MM.1S (cell line): ENCODE measurements around the gene KLF6.

ENCODE experiments used
- DNase-seq: peaks from one replicate; pipeline ENCODE4 v3.0.0-alpha.2; 2015
- H2AFZ ChIP-seq: fragments of 300-600 bp; sonication (generic); 2 replicates; pipeline ENCODE4 v1.6.0; 2016; ENCODE audit warnings: antibody characterized with exemption, low read length
- H3F3A ChIP-seq: fragments of 300-600 bp; sonication (generic); 2 replicates; pipeline ENCODE4 v1.6.1; 2016; ENCODE audit warnings: mild to moderate bottlenecking, antibody characterized with exemption, low read length, moderate library complexity, mixed read lengths; ENCODE audit not compliant: insufficient read depth
- H3K27ac ChIP-seq: fragments of 300-600 bp; sonication (generic); 2 replicates; pipeline ENCODE4 v1.5.1; 2016; ENCODE audit warnings: mild to moderate bottlenecking, low read length
- H3K27me3 ChIP-seq: fragments of 300-600 bp; sonication (generic); replicated peaks from 2 replicates; pipeline ENCODE4 v1.6.0; 2016; ENCODE audit warnings: low read length; ENCODE audit not compliant: insufficient read depth
- H3K36me3 ChIP-seq: fragments of 300-600 bp; sonication (generic); replicated peaks from 2 replicates; pipeline ENCODE4 v1.6.1; 2016; ENCODE audit warnings: mild to moderate bottlenecking, low read length, mixed read lengths; ENCODE audit not compliant: insufficient read depth
- H3K4me1 ChIP-seq: fragments of 300-600 bp; sonication (generic); 2 replicates; pipeline ENCODE4 v1.6.1; 2016; ENCODE audit warnings: low read length, mixed read lengths
- H3K4me2 ChIP-seq: fragments of 300-600 bp; sonication (generic); 2 replicates; pipeline ENCODE4 v1.6.0; 2016; ENCODE audit warnings: low read depth, low read length
- H3K4me3 ChIP-seq: fragments of 300-600 bp; sonication (generic); 2 replicates; pipeline ENCODE4 v1.5.1; 2016; ENCODE audit warnings: low read length, mixed read lengths
- H3K79me2 ChIP-seq: fragments of 300-600 bp; sonication (generic); 2 replicates; pipeline ENCODE4 v1.6.1; 2016; ENCODE audit warnings: mixed run types, low read length, mixed read lengths
- H3K9ac ChIP-seq: fragments of 300-600 bp; sonication (generic); 2 replicates; pipeline ENCODE4 v1.6.1; 2016; ENCODE audit warnings: low read length, mixed read lengths
- H3K9me2 ChIP-seq: fragments of 300-600 bp; sonication (generic); replicated peaks from 2 replicates; pipeline ENCODE4 v1.6.1; 2016; ENCODE audit warnings: mild to moderate bottlenecking, low read length, mixed read lengths; ENCODE audit not compliant: insufficient read depth
- H3K9me3 ChIP-seq: fragments of 300-600 bp; sonication (generic); replicated peaks from 2 replicates; pipeline ENCODE4 v1.6.1; 2016; ENCODE audit warnings: mild to moderate bottlenecking, low read length, mixed read lengths; ENCODE audit not compliant: insufficient read depth
- H4K20me1 ChIP-seq: fragments of 300-600 bp; sonication (generic); 2 replicates; pipeline ENCODE4 v1.6.1; 2016; ENCODE audit warnings: mild to moderate bottlenecking, low read length, moderate library complexity, mixed read lengths; ENCODE audit not compliant: insufficient read depth
- EZH2 ChIP-seq: fragments of 300-600 bp; sonication (generic); optimal IDR thresholded peaks from 2 replicates; pipeline ENCODE3; 2017; ENCODE audit warnings: low read depth, mild to moderate bottlenecking, antibody characterized with exemption, low read length, mixed read lengths
- EZH2phosphoT487 ChIP-seq: fragments of 300-600 bp; sonication (generic); IDR thresholded peaks from 2 replicates; pipeline ENCODE4 v1.6.1; 2018; ENCODE audit warnings: antibody characterized with exemption, low read length
- TF ChIP-seq, protein P1 (sequence below): fragments of 300-600 bp; sonication (generic); IDR thresholded peaks from 2 replicates; pipeline ENCODE4 v1.5.1; 2016; ENCODE audit warnings: antibody characterized with exemption, low read length, mixed read lengths

KLF6 gene

GRCh38 chr10:3832022-3832786, 47.2 kb upstream of the KLF6 start:
- peaks cover 27% of the 10 kb centered on the region for H3K4me1 ChIP-seq
- H3F3A ChIP-seq: peaks cover 8% of the 10 kb centered on the region
- no peak overlapping the region for H3K9ac ChIP-seq
- no peak overlapping the region for H2AFZ ChIP-seq
- H3K79me2 ChIP-seq: no peaks in the 10 kb centered on the region
- H3K27me3 ChIP-seq: no peaks in the 10 kb centered on the region
- no peaks in the 10 kb centered on the region for H4K20me1 ChIP-seq
- TF ChIP-seq EZH2 (no peak), EZH2phosphoT487 (no peak)
- TF ChIP-seq, protein P1, sequence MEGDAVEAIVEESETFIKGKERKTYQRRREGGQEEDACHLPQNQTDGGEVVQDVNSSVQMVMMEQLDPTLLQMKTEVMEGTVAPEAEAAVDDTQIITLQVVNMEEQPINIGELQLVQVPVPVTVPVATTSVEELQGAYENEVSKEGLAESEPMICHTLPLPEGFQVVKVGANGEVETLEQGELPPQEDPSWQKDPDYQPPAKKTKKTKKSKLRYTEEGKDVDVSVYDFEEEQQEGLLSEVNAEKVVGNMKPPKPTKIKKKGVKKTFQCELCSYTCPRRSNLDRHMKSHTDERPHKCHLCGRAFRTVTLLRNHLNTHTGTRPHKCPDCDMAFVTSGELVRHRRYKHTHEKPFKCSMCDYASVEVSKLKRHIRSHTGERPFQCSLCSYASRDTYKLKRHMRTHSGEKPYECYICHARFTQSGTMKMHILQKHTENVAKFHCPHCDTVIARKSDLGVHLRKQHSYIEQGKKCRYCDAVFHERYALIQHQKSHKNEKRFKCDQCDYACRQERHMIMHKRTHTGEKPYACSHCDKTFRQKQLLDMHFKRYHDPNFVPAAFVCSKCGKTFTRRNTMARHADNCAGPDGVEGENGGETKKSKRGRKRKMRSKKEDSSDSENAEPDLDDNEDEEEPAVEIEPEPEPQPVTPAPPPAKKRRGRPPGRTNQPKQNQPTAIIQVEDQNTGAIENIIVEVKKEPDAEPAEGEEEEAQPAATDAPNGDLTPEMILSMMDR: no peak
- H3K4me2 ChIP-seq: peak overlapping the region; percentile 49
- H3K9me2 ChIP-seq: no peaks in the 10 kb centered on the region
- no peaks in the 10 kb centered on the region for H3K36me3 ChIP-seq
- peak; percentile 39 for DNase-seq
- no peak overlapping the region for H3K4me3 ChIP-seq
- H3K9me3 ChIP-seq: no peaks in the 10 kb centered on the region
- H3K27ac ChIP-seq: no peak overlapping the region

DNA sequence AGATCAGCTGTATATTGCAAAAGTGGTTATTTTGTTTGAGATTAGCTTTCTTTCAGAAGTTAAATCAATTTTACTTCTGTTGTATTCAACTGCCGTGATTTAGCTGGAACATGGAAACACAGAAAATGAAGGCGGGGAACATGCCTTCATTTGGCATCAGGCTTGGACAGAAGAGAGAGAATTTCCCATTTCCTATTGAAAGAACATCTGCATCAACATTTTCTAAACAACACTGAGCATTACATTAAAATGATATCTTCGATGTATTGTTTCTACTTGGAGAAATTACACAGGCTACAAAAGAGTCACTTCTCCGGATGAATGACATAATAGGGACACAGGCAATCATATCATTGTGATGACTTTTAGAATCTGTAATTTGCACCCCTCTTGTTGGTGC, 46.6 kb upstream of the KLF6 start:
- Histone ChIP-seq H3K79me2 (no peaks in the 10 kb centered on the region), H3K9me3 (no peaks in the 10 kb centered on the region), H3K27me3 (no peaks in the 10 kb centered on the region), H2AFZ (no peak overlapping the region), H3K36me3 (no peaks in the 10 kb centered on the region), H3K9ac (no peak overlapping the region), H3F3A (peaks cover 8% of the 10 kb centered on the region), H3K4me2 (no peak overlapping the region), H3K9me2 (no peaks in the 10 kb centered on the region), H4K20me1 (no peaks in the 10 kb centered on the region), H3K4me1 (peaks cover 27% of the 10 kb centered on the region), H3K27ac (no peak overlapping the region), H3K4me3 (no peak overlapping the region)
- no peak for DNase-seq
- TF ChIP-seq, protein P1: no peak
- TF ChIP-seq EZH2phosphoT487: no peak
- no peak for TF ChIP-seq EZH2

DNA sequence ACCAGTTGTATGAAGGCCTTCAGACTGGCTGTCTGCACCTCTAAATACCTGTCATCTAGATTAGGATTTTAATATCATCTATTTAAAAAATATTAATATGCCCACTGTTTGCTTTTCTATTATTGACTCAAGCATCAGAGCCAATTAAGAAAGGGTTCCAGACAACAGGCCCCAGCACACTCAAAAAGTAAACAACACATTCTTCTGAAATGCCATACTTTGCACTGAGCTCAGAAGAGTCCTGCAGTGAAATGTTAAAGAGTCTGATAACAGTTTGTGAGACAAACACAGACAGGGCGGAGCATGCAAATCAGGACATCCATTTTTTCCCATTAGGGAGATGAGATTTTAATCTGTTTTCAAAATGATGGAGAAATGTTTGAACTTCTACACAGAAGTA, 45.9 kb upstream of the KLF6 start:
- Histone ChIP-seq H3F3A (peaks cover 8% of the 10 kb centered on the region), H3K4me2 (no peak overlapping the region), H4K20me1 (no peaks in the 10 kb centered on the region), H3K4me3 (no peak overlapping the region), H3K9me3 (no peaks in the 10 kb centered on the region), H3K9me2 (no peaks in the 10 kb centered on the region), H3K4me1 (peaks cover 27% of the 10 kb centered on the region), H3K27me3 (no peaks in the 10 kb centered on the region), H3K79me2 (no peaks in the 10 kb centered on the region), H3K36me3 (no peaks in the 10 kb centered on the region), H3K9ac (no peak overlapping the region), H3K27ac (no peak overlapping the region), H2AFZ (no peak overlapping the region)
- TF ChIP-seq, protein P1: no peak
- TF ChIP-seq EZH2phosphoT487 (no peak), EZH2 (no peak)
- DNase-seq: no peak
